ENCODE data around the gene CARS1. TPM values are rescaled to one million over a fixed set of nuclear protein-coding genes. Genes with fewer than 3 reads are reported as not detected.

The CARS1 gene
- total RNA-seq, 2 donors from 2014 or later: 15.8 to 20.8 TPM

GRCh38 chr11:2981130-2981529, 76.1 kb downstream of the CARS1 start:
- H3K4me3 ChIP-seq: no peak overlapping the region
- no peak overlapping the region for H3K27ac ChIP-seq
- DNase-seq (no peak), ATAC-seq (no peak)
- peaks cover 0 to 12% of the 10 kb centered on the region in 2 donors for H3K36me3 ChIP-seq (replicated peaks in 1 of 2; ENCODE audit: insufficient read depth in 1 of 2, low read depth in 2 of 2)
- H3K9me3 ChIP-seq: no peaks in the 10 kb centered on the region
- no peak for TF ChIP-seq POLR2A (IDR thresholded peaks at IDR 0.05)
- TF ChIP-seq, protein P1, sequence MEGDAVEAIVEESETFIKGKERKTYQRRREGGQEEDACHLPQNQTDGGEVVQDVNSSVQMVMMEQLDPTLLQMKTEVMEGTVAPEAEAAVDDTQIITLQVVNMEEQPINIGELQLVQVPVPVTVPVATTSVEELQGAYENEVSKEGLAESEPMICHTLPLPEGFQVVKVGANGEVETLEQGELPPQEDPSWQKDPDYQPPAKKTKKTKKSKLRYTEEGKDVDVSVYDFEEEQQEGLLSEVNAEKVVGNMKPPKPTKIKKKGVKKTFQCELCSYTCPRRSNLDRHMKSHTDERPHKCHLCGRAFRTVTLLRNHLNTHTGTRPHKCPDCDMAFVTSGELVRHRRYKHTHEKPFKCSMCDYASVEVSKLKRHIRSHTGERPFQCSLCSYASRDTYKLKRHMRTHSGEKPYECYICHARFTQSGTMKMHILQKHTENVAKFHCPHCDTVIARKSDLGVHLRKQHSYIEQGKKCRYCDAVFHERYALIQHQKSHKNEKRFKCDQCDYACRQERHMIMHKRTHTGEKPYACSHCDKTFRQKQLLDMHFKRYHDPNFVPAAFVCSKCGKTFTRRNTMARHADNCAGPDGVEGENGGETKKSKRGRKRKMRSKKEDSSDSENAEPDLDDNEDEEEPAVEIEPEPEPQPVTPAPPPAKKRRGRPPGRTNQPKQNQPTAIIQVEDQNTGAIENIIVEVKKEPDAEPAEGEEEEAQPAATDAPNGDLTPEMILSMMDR (IDR thresholded peaks at IDR 0.05): no peak
- WGBS, 2 donors: 86 to 93% methylated on average over 8 of the region's 8 CpGs
- no peaks in the 10 kb centered on the region for H3K27me3 ChIP-seq
- intact Hi-C loops (cut with DNase I): no loop called here
- peaks cover 12% of the 10 kb centered on the region for H3K4me1 ChIP-seq

- ATAC-seq: no peak
- Histone ChIP-seq H3K4me1 (peaks cover 12% of the 10 kb centered on the region), H3K27me3 (no peaks in the 10 kb centered on the region), H3K27ac (no peak overlapping the region), H3K4me3 (no peak overlapping the region), H3K36me3 (replicated peaks in 1 of 2; ENCODE audit: insufficient read depth in 1 of 2, low read depth in 2 of 2) (peaks cover 0 to 14% of the 10 kb centered on the region in 2 donors), H3K9me3 (no peaks in the 10 kb centered on the region)
- TF ChIP-seq POLR2A (IDR thresholded peaks at IDR 0.05): no peak
- TF ChIP-seq, protein P1 (IDR thresholded peaks at IDR 0.05): no peak
- 79 to 88% methylated on average over 6 of the region's 6 CpGs for WGBS, 2 donors
- DNase-seq: no peak
- intact Hi-C loops (cut with DNase I): no loop called here
These were observed 76.9 kb downstream of the CARS1 start for GRCh38 chr11:2980168-2980840.

DNA sequence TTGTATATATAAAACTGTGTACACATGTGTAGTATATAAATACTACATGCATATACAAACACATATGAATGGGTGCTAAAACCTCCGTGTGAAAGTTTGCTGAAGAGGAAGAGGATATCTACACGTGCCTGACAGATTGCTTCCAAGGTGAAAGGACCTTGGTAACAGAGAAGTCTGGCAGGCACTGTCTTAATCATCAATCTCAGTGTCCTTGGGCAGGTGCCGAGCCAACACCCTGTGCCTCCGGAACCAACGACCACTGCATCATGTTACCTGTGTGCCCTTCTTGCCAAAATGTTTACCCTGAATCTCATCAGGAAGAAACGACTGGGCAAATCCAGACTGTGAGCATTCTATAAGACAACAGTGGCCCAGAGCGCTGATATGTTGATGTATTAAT, 80.1 kb downstream of the CARS1 start:
- 33 to 35% methylated on average over 7 of the region's 7 CpGs for WGBS, 2 donors
- intact Hi-C loops (cut with DNase I): no loop called here
- DNase-seq (no peak), ATAC-seq (no peak)
- TF ChIP-seq, protein P1 (IDR thresholded peaks at IDR 0.05): no peak
- TF ChIP-seq POLR2A (IDR thresholded peaks at IDR 0.05): no peak
- Histone ChIP-seq H3K9me3 (no peaks in the 10 kb centered on the region), H3K4me1 (peaks cover 5% of the 10 kb centered on the region), H3K4me3 (no peak overlapping the region), H3K36me3 (replicated peaks in 1 of 2; ENCODE audit: insufficient read depth in 1 of 2, low read depth in 2 of 2) (peaks cover 0 to 29% of the 10 kb centered on the region in 2 donors), H3K27me3 (no peaks in the 10 kb centered on the region), H3K27ac (no peak overlapping the region)

- Histone ChIP-seq H3K27ac (no peak overlapping the region), H3K9me3 (no peaks in the 10 kb centered on the region), H3K4me1 (no peaks in the 10 kb centered on the region), H3K27me3 (no peaks in the 10 kb centered on the region), H3K4me3 (no peak overlapping the region), H3K36me3 (replicated peaks in 1 of 2; ENCODE audit: insufficient read depth in 1 of 2, low read depth in 2 of 2) (peaks cover 0 to 31% of the 10 kb centered on the region in 2 donors)
- TF ChIP-seq POLR2A (IDR thresholded peaks at IDR 0.05): no peak
- TF ChIP-seq, protein P1 (IDR thresholded peaks at IDR 0.05): no peak
- 77 to 84% methylated on average over 6 of the region's 6 CpGs for WGBS, 2 donors
- ATAC-seq (no peak), DNase-seq (no peak)
- intact Hi-C loops (cut with DNase I): no loop called here
These were observed 80.7 kb downstream of the CARS1 start for GRCh38 chr11:2976294-2977063.

Data from body of pancreas (tissue), 4 donors.